ENCODE measurements around the gene TRAPPC6A.

Gene TRAPPC6A

DNA sequence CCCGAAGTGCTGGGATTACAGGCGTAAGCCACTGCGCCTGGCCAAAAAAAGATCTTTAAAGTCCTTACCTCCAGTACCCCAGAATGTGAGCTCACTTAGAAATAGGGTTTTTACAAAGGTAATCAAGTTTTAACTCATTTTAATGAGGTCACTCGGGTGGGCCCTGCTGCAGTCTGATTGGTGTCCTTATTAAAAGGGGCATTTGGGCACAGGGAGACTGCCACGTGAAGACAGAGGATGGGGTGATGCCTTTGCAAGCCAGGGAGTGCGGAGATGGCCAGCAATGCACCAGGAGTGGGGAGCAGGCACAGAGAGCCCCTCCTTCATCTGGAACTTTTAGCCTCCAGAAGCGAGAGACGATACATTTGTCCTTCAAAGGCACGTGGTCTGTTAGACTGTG lies 28.9 kb downstream of the TRAPPC6A start:
- no peak for DNase-seq (ENCODE audit: low read depth in 2 of 2)

DNA sequence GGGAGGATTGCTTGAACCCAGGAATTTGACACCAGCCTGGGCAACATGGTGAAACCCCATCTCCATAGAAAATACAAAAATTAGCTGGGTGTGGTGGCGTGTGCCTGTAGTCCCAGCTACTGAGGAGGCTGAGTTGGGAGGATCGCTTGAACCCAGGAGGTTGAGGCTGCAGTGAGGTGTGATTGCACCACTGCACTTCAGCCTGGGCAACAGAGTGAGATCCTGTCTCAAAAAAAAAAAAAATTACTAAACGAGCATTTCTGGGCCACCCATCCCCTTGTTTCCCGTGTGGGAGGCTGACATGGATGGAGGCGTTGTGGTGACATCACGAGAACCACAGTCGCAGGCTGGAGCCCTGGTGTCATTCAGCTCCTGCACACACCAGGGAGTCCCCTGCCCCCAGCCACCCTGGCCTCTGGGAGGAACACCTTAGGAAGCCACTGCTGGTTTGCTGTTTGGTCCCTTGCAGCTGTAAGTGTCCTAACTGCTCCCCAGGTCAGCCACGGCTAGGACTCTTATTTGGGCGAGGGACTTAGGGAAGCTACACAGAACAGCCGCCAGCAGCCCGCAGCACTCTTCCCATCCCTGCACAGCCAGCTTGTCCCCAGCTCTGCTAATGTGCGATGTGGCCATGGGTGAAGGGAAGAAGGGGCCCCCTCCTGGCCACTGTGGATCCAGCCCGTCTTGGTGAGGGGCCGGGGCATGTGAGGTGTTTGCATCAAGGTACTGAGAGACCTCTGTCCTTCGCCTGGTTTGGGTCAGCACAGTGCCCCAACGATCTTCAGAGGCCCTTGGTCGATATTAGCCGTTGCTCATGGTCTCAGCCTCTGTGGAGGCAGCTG lies 30.0 kb downstream of the TRAPPC6A start:
- no peak for DNase-seq (ENCODE audit: low read depth in 2 of 2)

- DNase-seq (ENCODE audit: low read depth in 2 of 2) = no peak
Observed at GRCh38 chr19:45146741-45147205, 31.3 kb downstream of the TRAPPC6A start.

DNA sequence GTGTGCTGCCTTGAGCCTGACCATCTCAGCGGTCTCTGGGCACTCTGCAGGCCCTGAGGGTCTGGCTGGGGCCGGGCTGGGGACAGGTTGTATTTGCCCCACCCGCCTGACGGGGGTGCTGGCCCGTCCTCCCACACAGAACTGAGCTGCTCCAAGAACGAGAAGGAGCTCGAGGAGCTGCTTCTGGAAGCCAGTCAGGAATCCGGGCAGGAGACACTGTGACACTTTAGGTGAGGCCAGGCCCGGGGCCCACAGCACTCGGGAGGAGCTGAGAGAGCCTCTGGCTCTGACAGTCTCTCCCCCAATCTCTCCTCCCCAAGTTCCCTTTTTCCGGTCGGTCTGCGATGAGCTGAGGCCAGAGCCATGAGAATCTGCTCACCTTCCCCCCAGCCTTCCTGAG lies 31.8 kb downstream of the TRAPPC6A start:
- DNase-seq (ENCODE audit: low read depth in 2 of 2) = no peak

GRCh38 chr19:45145270-45146189 lies 32.5 kb downstream of the TRAPPC6A start:
- DNase-seq (ENCODE audit: low read depth in 2 of 2) = no peak

GRCh38 chr19:45144431-45145269 lies 33.4 kb downstream of the TRAPPC6A start:
- DNase-seq (ENCODE audit: low read depth in 2 of 2) = no peak

DNA sequence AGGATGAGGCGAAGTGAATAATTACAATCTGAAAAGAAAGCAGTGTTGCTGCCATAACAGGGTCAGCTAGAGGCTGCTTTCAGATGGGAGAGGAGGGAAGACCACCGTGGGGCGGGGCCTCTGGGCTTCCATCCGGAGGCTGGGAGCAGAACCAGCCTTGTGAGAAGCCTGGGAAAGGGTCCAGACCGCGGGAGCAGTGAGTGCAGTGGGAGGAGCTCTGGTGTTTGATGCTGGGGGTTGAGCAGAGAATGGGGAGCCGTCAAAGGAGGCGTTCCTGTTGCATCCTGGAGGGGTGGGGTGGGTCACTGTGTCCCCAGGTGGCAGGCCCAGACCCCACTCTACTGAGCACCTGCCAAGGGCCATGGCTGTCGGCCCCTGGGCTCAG lies 35.3 kb downstream of the TRAPPC6A start:
- no peak for DNase-seq (ENCODE audit: low read depth in 2 of 2)

- DNase-seq (ENCODE audit: low read depth in 2 of 2) = no peak
Observed at GRCh38 chr19:45142016-45142725, 35.9 kb downstream of the TRAPPC6A start.

GRCh38 chr19:45141203-45141900 lies 36.7 kb downstream of the TRAPPC6A start:
- DNase-seq (ENCODE audit: low read depth in 2 of 2) = no peak

- no peak for DNase-seq (ENCODE audit: low read depth in 2 of 2)
Observed at GRCh38 chr19:45140533-45140932, 37.5 kb downstream of the TRAPPC6A start.

DNA sequence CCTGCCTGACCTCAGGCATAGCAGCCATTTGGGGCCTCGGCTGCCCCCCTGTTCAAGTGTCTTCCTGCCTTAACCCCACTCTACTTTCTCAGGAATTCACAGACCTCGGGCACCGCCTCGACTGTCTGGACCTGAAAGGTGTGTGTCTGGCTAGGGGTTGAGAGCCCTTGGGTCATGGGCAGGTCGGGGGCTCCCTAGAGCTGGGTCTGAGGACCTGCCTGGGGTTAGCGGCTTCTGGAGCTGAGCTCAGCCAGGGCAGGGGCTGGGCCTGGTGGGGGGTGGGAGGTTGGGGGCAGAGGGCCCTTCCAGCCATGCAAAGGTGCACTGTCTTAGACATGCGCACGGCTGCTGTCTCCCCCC lies 37.9 kb downstream of the TRAPPC6A start:
- DNase-seq (ENCODE audit: low read depth in 2 of 2) = no peak

- no peak for DNase-seq (ENCODE audit: low read depth in 2 of 2)
Observed at GRCh38 chr19:45139286-45140143, 38.5 kb downstream of the TRAPPC6A start.

DNA sequence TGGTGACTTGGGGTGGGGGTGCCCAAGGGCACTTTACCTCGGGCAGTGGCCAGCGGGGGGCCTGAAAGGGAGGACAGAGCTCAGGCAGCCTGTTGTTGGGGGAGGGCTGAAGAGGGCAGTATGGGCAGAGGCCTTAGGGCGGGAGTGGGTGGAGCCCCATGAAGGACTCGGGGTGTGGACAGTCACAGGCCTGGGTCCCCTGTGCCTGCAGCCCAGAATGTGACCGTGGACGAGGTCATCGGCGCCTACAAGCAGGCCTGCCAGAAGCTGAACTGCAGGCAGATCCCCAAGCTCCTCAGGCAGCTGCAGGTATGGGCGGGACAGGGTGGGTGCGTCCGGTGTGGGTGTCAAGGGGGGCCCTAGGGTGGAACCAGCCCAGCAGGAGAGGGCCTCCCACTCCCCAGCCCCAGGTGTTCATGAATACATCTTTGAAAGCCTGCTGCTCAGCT lies 39.7 kb downstream of the TRAPPC6A start:
- no peak for DNase-seq (ENCODE audit: low read depth in 2 of 2)

GRCh38 chr19:45137179-45137761 lies 40.8 kb downstream of the TRAPPC6A start:
- no peak for DNase-seq (ENCODE audit: low read depth in 2 of 2)

GRCh38 chr19:45136507-45137178 lies 41.4 kb downstream of the TRAPPC6A start:
- no peak for DNase-seq (ENCODE audit: low read depth in 2 of 2)

- DNase-seq (ENCODE audit: low read depth in 2 of 2) = no peak
Observed at GRCh38 chr19:45135176-45135885, 42.7 kb downstream of the TRAPPC6A start.

- no peak for DNase-seq (ENCODE audit: low read depth in 2 of 2)
Observed at GRCh38 chr19:45133661-45134060, 44.4 kb downstream of the TRAPPC6A start.
